H7 (cell line): ENCODE data around the gene AADAT. TPM values are rescaled to one million over a fixed set of nuclear protein-coding genes. Genes with fewer than 3 reads are reported as not detected.

ENCODE experiments used
- total RNA-seq: library from RNA; depleted of rRNA; stranded (reverse); fragments of >200 nt; shearing (Covaris generic); gene quantifications from 2 replicates; pipeline ENCODE4 v1.2.3, GENCODE V29; 2014; rRNA removed

AADAT gene
- total RNA-seq, 1 experiment from 2014 or later: 22.4 TPM

Other genes with a start within 250 kb of the AADAT start
- 49.1 and 55.8 TPM in 2 replicates for gene MFAP3L, start 63.6 kb downstream of the AADAT start, total RNA-seq